B cell (primary cell): ENCODE results near the gene MPPED2. TPM values are rescaled to one million over a fixed set of nuclear protein-coding genes. Genes with fewer than 3 reads are reported as not detected.
A peak's percentile ranks its signal among the peaks of the same experiment; 100 is the strongest.

Source experiments
- ATAC-seq: fragments of 200-7000 bp; cut with Tn5 transposase; one replicate; pipeline ENCODE4 v1.10.0; 2021; ENCODE audit warnings: low read depth, mild to moderate bottlenecking, moderate number of reproducible peaks, moderate library complexity
- CTCF ChIA-PET: fragments of 350-600 bp; sonication (Branson Sonifier 250); formaldehyde crosslinking; loops from one replicate; lab custom pipeline; 2021; ENCODE audit warnings: antibody characterized with exemption, inconsistent platforms; lab: Charles Lee
- POLR2A ChIA-PET: fragments of 350-600 bp; sonication (Branson Sonifier 250); formaldehyde crosslinking; loops from one replicate; lab custom pipeline; 2021; ENCODE audit warnings: antibody characterized with exemption; lab: Charles Lee
- DNase-seq: peaks from one replicate; pipeline ENCODE4 v3.0.0; 2013
- H2AFZ ChIP-seq: 2 replicates; pipeline ENCODE4 v1.6.1; 2012; ENCODE audit warnings: mild to moderate bottlenecking, low read depth, low read length; ENCODE audit not compliant: insufficient read depth, poor library complexity, severe bottlenecking
- H3K27ac ChIP-seq, 2 donors: 1 replicate in 1 of 2; 2 replicates in 1 of 2; pipeline ENCODE4 v1.5.1; 2012 to 2013; ENCODE audit warnings: low read length in 2 of 2, mild to moderate bottlenecking in 2 of 2, moderate library complexity in 1 of 2
- H3K27me3 ChIP-seq, 4 experiments: fragments of 200-600 bp in 1 of 4; sonication (generic) in 1 of 4; replicated peaks in 1 of 4; 1 replicate in 2 of 4; 2 replicates in 2 of 4; pipeline versions ENCODE4 v1.6.1 to v1.7.0; 2013 to 2016; ENCODE audit warnings: low read length in 3 of 4, mild to moderate bottlenecking in 2 of 4, mixed read lengths in 1 of 4, moderate library complexity in 1 of 4; ENCODE audit not compliant: insufficient read depth in 4 of 4, control insufficient read depth in 3 of 4; ENCODE audit errors: control extremely low read depth in 1 of 4
- H3K36me3 ChIP-seq, 2 experiments: replicated peaks in 1 of 2; 1 replicate in 1 of 2; 2 replicates in 1 of 2; pipeline versions ENCODE4 v1.6.1 to v1.7.1; 2013; ENCODE audit warnings: low read length in 1 of 2; ENCODE audit not compliant: insufficient read depth in 2 of 2, control insufficient read depth in 1 of 2; ENCODE audit errors: control extremely low read depth in 1 of 2, extremely low read depth in 1 of 2
- H3K4me1 ChIP-seq, 2 donors: fragments of 200-600 bp in 1 of 2; sonication (generic) in 1 of 2; 1 replicate in 1 of 2; 2 replicates in 1 of 2; pipeline versions ENCODE4 v1.5.1 to v1.6.1; 2013 to 2017; ENCODE audit warnings: low read length in 2 of 2; ENCODE audit not compliant: control insufficient read depth in 2 of 2, insufficient read depth in 2 of 2
- H3K4me2 ChIP-seq: replicated peaks from 2 replicates; pipeline ENCODE3; 2012; ENCODE audit warnings: mild to moderate bottlenecking, low read depth, low read length; ENCODE audit not compliant: poor library complexity, severe bottlenecking
- H3K4me3 ChIP-seq, 5 experiments: fragments of 200-600 bp in 1 of 5; sonication (generic) in 1 of 5; 1 replicate in 3 of 5; 2 replicates in 2 of 5; pipeline versions ENCODE4 v1.5.1 to v1.7.0; 2011 to 2016; ENCODE audit warnings: low read length in 4 of 5, mild to moderate bottlenecking in 4 of 5, low read depth in 2 of 5, control low read depth in 1 of 5, moderate library complexity in 1 of 5; ENCODE audit not compliant: insufficient read depth in 1 of 5; ENCODE audit errors: control extremely low read depth in 1 of 5, extremely low read depth in 1 of 5
- H3K79me2 ChIP-seq: fragments of 200-600 bp; sonication (generic); one replicate; pipeline ENCODE4 v1.6.0; 2016; ENCODE audit warnings: low read length; ENCODE audit not compliant: control insufficient read depth, insufficient read depth
- H3K9ac ChIP-seq: fragments of 200-600 bp; sonication (generic); 2 replicates; pipeline ENCODE4 v1.6.1; 2017; ENCODE audit warnings: mild to moderate bottlenecking, low read length, moderate library complexity
- H3K9me3 ChIP-seq, 3 donors: one replicate each; pipeline versions ENCODE4 v1.6.1 to v1.7.1; 2013; ENCODE audit warnings: low read length in 2 of 3; ENCODE audit not compliant: control insufficient read depth in 2 of 3, insufficient read depth in 1 of 3; ENCODE audit errors: control extremely low read depth in 1 of 3
- H4K20me1 ChIP-seq: 2 replicates; pipeline ENCODE4 v1.6.0; 2012; ENCODE audit warnings: mild to moderate bottlenecking, low read length; ENCODE audit not compliant: insufficient read depth, control insufficient read depth, poor library complexity, severe bottlenecking
- H3K27ac Mint-ChIP-seq: one replicate; pipeline ENCODE4 v1.8.0; 2021; ENCODE audit warnings: mixed read lengths
- H3K27me3 Mint-ChIP-seq: one replicate; pipeline ENCODE4 v1.8.0; 2021; ENCODE audit warnings: mixed read lengths
- H3K4me1 Mint-ChIP-seq: one replicate; pipeline ENCODE4 v1.8.0; 2021; ENCODE audit warnings: mixed read lengths
- H3K4me3 Mint-ChIP-seq: one replicate; pipeline ENCODE4 v1.8.0; 2021; ENCODE audit warnings: mixed read lengths
- H3K9me3 Mint-ChIP-seq: one replicate; pipeline ENCODE4 v1.8.0; 2022; ENCODE audit warnings: mixed read lengths; ENCODE audit not compliant: insufficient read depth
- EZH2 ChIP-seq: IDR thresholded peaks from 2 replicates; pipeline ENCODE4 v1.6.1; 2012; ENCODE audit warnings: borderline replicate concordance, low read depth, mild to moderate bottlenecking, moderate library complexity, low read length; ENCODE audit not compliant: insufficient read depth, poor library complexity, severe bottlenecking
- WGBS: methylation state at CpG from one replicate; pipeline ENCODE4 v1.1.5; 2013; ENCODE audit warnings: missing lambda C conversion rate; ENCODE audit not compliant: insufficient coverage; 5-methylcytosine and 5-hydroxymethylcytosine counted together
- intact Hi-C: fragments of 100-400 bp; cut with micrococcal nuclease; formaldehyde crosslinking; loops from one replicate; pipeline ENCODE4 v1.10.0; 2022
- polyA plus RNA-seq: library from polyadenylated mRNA; depleted of rRNA; stranded (reverse); fragments of >200 nt; gene quantifications from 2 replicates; pipeline ENCODE4 v1.2.3, GENCODE V29; 2012
- total RNA-seq, 2 donors: library from RNA; stranded (reverse); fragments of 120-200 nt in 1 of 2; gene quantifications; 1 replicate in 1 of 2; 2 replicates in 1 of 2; pipeline versions ENCODE4 v1.2.3 to v1.2.4, GENCODE V29; 2013 to 2022
- TF ChIP-seq, protein P1 (sequence below): fragments of 200-600 bp; IDR thresholded peaks from one replicate; pipeline ENCODE4 v1.8.0; 2022; ENCODE audit warnings: antibody characterized with exemption, mild to moderate bottlenecking

The MPPED2 gene
- total and polyA plus RNA-seq, 2 donors (not counting 1 experiment from before 2014, with no cell fraction given), result 0.70 to 1.1 TPM

DNA sequence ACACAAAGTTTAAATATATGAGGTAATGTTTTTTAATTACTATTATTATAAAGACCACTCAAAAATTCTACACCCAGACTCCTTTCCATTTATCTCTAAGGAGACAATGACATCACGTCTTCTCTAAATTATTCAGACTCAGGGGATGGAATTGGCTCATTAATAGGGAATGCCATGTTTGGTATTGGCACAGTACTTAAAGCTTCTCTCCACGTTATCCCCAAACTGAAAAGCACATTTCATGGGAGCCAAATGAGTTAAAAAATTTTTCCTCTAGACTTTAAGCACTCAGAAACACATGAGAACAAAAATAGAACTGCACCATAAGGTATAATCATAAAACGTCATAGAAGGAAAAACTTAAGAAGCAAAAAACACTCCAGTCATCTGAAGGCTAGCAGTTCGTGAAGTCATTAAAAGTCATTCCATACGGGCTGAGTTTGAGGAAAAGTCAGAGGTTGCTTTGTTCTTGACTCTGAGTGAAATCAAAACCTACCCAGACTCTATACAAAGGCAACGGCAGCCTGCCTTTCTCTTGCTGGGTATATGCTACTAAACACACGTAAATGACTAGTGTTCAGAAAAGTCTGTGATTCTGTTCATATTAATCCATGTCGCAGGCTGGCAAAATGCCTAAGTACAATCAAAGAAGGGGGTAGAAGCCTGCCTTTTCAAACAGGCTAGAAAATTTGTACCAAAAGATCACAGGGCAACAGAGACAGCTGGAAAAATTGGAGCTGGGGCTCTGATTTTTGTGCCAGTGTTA, 8.7 kb upstream of the MPPED2 start:
- Histone ChIP-seq H3K27me3 (peaks cover 0 to 3% (median 0%) of the 10 kb centered on the region in 4 experiments), H3K27ac (no peak overlapping the region), H3K9me3 (no peaks in the 10 kb centered on the region), H4K20me1 (no peaks in the 10 kb centered on the region), H3K4me2 (no peak overlapping the region), H3K4me3 (no peak overlapping the region), H3K79me2 (no peaks in the 10 kb centered on the region), H3K36me3 (no peaks in the 10 kb centered on the region), H3K4me1 (no peaks in the 10 kb centered on the region), H3K9ac (no peak overlapping the region), H2AFZ (no peak overlapping the region)
- no peak for TF ChIP-seq EZH2
- TF ChIP-seq, protein P1, sequence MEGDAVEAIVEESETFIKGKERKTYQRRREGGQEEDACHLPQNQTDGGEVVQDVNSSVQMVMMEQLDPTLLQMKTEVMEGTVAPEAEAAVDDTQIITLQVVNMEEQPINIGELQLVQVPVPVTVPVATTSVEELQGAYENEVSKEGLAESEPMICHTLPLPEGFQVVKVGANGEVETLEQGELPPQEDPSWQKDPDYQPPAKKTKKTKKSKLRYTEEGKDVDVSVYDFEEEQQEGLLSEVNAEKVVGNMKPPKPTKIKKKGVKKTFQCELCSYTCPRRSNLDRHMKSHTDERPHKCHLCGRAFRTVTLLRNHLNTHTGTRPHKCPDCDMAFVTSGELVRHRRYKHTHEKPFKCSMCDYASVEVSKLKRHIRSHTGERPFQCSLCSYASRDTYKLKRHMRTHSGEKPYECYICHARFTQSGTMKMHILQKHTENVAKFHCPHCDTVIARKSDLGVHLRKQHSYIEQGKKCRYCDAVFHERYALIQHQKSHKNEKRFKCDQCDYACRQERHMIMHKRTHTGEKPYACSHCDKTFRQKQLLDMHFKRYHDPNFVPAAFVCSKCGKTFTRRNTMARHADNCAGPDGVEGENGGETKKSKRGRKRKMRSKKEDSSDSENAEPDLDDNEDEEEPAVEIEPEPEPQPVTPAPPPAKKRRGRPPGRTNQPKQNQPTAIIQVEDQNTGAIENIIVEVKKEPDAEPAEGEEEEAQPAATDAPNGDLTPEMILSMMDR, result no peak
- H3K4me3 Mint-ChIP-seq, result no peak overlapping the region
- no peak overlapping the region for H3K27ac Mint-ChIP-seq
- no peaks in the 10 kb centered on the region for H3K9me3 Mint-ChIP-seq
- intact Hi-C loops, result no loop called here
- ATAC-seq (no peak), DNase-seq (no peak)
- CTCF ChIA-PET, result no interaction called here
- no peaks in the 10 kb centered on the region for H3K4me1 Mint-ChIP-seq
- POLR2A ChIA-PET, result no interaction called here
- peaks cover 3% of the 10 kb centered on the region for H3K27me3 Mint-ChIP-seq
- 100% methylated on average over 2 of the region's 8 CpGs for WGBS

DNA sequence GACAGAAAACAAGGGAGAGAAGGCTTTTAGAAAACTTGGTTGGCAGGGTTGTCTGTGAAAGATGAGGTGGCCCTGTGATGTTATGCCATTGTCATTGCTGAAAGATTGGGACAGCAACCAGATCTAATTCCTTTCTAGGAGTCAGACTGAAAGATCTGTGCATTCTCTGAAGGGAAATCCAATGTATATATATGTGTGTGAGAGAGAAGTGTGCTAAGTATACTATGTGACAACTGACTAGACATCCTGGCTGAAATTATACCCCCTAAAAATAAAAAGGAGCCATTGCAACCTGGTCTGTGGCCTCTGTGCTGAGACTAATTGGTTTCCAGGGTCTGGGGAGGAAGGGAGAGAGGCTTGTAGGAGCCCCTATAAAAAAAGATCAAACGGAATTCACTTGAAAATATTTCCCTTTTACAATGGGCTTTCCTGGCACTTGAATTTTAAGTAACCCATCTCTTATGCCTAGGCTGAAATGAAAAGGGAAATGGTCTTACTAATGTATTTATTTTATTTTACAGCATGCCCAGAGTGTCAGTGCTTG, 1.2 kb upstream of the MPPED2 start:
- Histone ChIP-seq H4K20me1 (no peaks in the 10 kb centered on the region), H3K79me2 (no peaks in the 10 kb centered on the region), H3K9me3 (peaks cover 0 to 10% (median 0%) of the 10 kb centered on the region in 3 donors), H3K27ac (no peak overlapping the region), H3K4me3 (no peak overlapping the region), H2AFZ (no peak overlapping the region), H3K4me2 (no peak overlapping the region), H3K27me3 (peaks cover 0 to 24% (median 14%) of the 10 kb centered on the region in 4 experiments), H3K4me1 (peaks cover 12% of the 10 kb centered on the region in 2 donors), H3K9ac (no peak overlapping the region), H3K36me3 (no peaks in the 10 kb centered on the region)
- CTCF ChIA-PET, result no interaction called here
- intact Hi-C loops, result no loop called here
- no peak overlapping the region for H3K27ac Mint-ChIP-seq
- peaks cover 37% of the 10 kb centered on the region for H3K27me3 Mint-ChIP-seq
- H3K4me1 Mint-ChIP-seq, result peaks cover 10% of the 10 kb centered on the region
- POLR2A ChIA-PET, result no interaction called here
- H3K9me3 Mint-ChIP-seq, result no peaks in the 10 kb centered on the region
- TF ChIP-seq EZH2, result no peak
- TF ChIP-seq, protein P1, result no peak
- ATAC-seq (no peak), DNase-seq (no peak)
- no CpG with 5 or more reads among the region's 1 CpG for WGBS
- peak overlapping the region; percentile 82 for H3K4me3 Mint-ChIP-seq
